ENCODE measurements around the gene LRRC59. TPM values are rescaled to one million over a fixed set of nuclear protein-coding genes. Genes with fewer than 3 reads are reported as not detected.

LRRC59 gene
- total and polyA plus RNA-seq, 2 of the 13 experiments (the other 11 are each of a cell fraction or from before 2014, with no cell fraction given) = 87.3 to 222 TPM

GRCh38 chr17:50425682-50426471, 28.6 kb upstream of the LRRC59 start, which contains the start of gene ACSF2 (continued):
- TF ChIP-seq RARG (CRISPR knock-in tag; IDR thresholded peaks at IDR 0.05; ENCODE audit: low read depth) (no peak), FOXA3 (CRISPR knock-in tag; IDR thresholded peaks at IDR 0.05) (0 out of 2 replicates have a peak, but pooled peaks have one; percentile 3), TEF (CRISPR knock-in tag; IDR thresholded peaks at IDR 0.05) (0 out of 2 replicates have a peak, but pooled peaks have one; percentile 21), ZNF782 (CRISPR knock-in tag; IDR thresholded peaks at IDR 0.05; ENCODE audit: borderline replicate concordance) (no peak), TFDP2 (CRISPR knock-in tag; IDR thresholded peaks at IDR 0.05) (peak; percentile 59), HNRNPK (IDR thresholded peaks at IDR 0.05; ENCODE audit: low read depth, low read length, poor library complexity, severe bottlenecking) (no peak), PRMT3 (CRISPR knock-in tag; IDR thresholded peaks at IDR 0.05; ENCODE audit: borderline replicate concordance, low read depth) (no peak), ZNF512B (CRISPR knock-in tag; IDR thresholded peaks at IDR 0.05; ENCODE audit: borderline replicate concordance) (no peak), THAP11 (CRISPR knock-in tag; IDR thresholded peaks at IDR 0.05) (no peak), ZNF331 (CRISPR knock-in tag; IDR thresholded peaks at IDR 0.05) (peak; percentile 38; the same call in 1 of the 2 replicates), ATAD3A (CRISPR knock-in tag; IDR thresholded peaks at IDR 0.05) (no peak), ZNF713 (CRISPR knock-in tag; IDR thresholded peaks at IDR 0.05) (no peak), ESRRA (CRISPR knock-in tag; IDR thresholded peaks at IDR 0.05; ENCODE audit: low read depth) (peak; percentile 72; the same call in 1 of the 2 replicates), SP2 (CRISPR knock-in tag; IDR thresholded peaks at IDR 0.05) (0 out of 2 replicates have a peak, but pooled peaks have one; percentile 38), ZNF687 (CRISPR knock-in tag; IDR thresholded peaks at IDR 0.05) (peak; percentile 90), DBP (CRISPR knock-in tag; IDR thresholded peaks at IDR 0.05; ENCODE audit: not compliant biosample characterization) (no peak), ZC3H13 (CRISPR knock-in tag; IDR thresholded peaks at IDR 0.05) (no peak), ZNF546 (CRISPR knock-in tag; conservative IDR thresholded peaks at IDR 0.05) (no peak; the same call in 1 of the 2 replicates), HNRNPL (IDR thresholded peaks at IDR 0.05; ENCODE audit: low read depth, low read length) (no peak)

All from HepG2 (cell line).